Measurements from ENCODE around the gene CALHM3. TPM values are rescaled to one million over a fixed set of nuclear protein-coding genes. Genes with fewer than 3 reads are reported as not detected.

The CALHM3 gene
- total RNA-seq, 5 donors from 2014 or later (not counting 1 experiment from before 2014, with no cell fraction given), result not detected

- no peak for ATAC-seq (replicated peaks in 1 of 4)
- Mint-ChIP-seq H3K4me3 (no peak overlapping the region), H3K4me1 (peaks cover 3 to 6% (median 4%) of the 10 kb centered on the region in 3 donors), H3K36me3 (no peaks in the 10 kb centered on the region), H3K27me3 (peaks cover 5 to 12% of the 10 kb centered on the region in 2 donors), H3K9me3 (no peaks in the 10 kb centered on the region), H3K27ac (no peak overlapping the region)
- DNase-seq, result no peak
- no CpG with 5 or more reads among the region's 4 CpGs for WGBS (ENCODE audit: insufficient coverage)
- CTCF ChIA-PET, result no interaction called here
- Histone ChIP-seq H3K27me3 (replicated peaks in 1 of 2; ENCODE audit: control insufficient read depth in 2 of 2, extremely low read depth in 1 of 2, insufficient read depth in 2 of 2, low read length in 1 of 2) (peaks cover 0 to 4% of the 10 kb centered on the region in 2 experiments), H3K4me1 (ENCODE audit: control insufficient read depth in 1 of 2, extremely low read depth in 1 of 2, insufficient read depth in 2 of 2, low read length in 2 of 2) (no peaks in the 10 kb centered on the region), H3K27ac (ENCODE audit: low read length) (no peak overlapping the region), H3K9me3 (no peaks in the 10 kb centered on the region), H3K36me3 (ENCODE audit: control insufficient read depth in 2 of 2, extremely low read depth in 1 of 2, insufficient read depth in 1 of 2, low read length in 1 of 2) (no peaks in the 10 kb centered on the region), H3K4me3 (ENCODE audit: control insufficient read depth in 1 of 2, extremely low read depth in 1 of 2, low read length in 1 of 2) (no peak overlapping the region)
- POLR2A ChIA-PET, result no interaction called here
Measured at GRCh38 chr10:103519798-103520197, 40.8 kb upstream of the CALHM3 start.

- Mint-ChIP-seq H3K9me3 (no peaks in the 10 kb centered on the region), H3K36me3 (no peaks in the 10 kb centered on the region), H3K27me3 (peaks cover 5 to 9% of the 10 kb centered on the region in 2 donors), H3K4me3 (no peak overlapping the region), H3K27ac (no peak overlapping the region), H3K4me1 (peaks cover 3 to 6% (median 4%) of the 10 kb centered on the region in 3 donors)
- POLR2A ChIA-PET, result interaction anchor here in 1 of 2 donors (0.6 kb wide), 1 partner anchor 1896 kb away, joined by 5 read pairs; no protein-coding TSS in a partner anchor
- H3K4me1 ChIP-seq (ENCODE audit: control insufficient read depth in 1 of 2, extremely low read depth in 1 of 2, insufficient read depth in 2 of 2, low read length in 2 of 2), result no peaks in the 10 kb centered on the region
- no peak overlapping the region for H3K4me3 ChIP-seq (ENCODE audit: control insufficient read depth in 1 of 2, extremely low read depth in 1 of 2, low read length in 1 of 2)
- H3K27me3 ChIP-seq (replicated peaks in 1 of 2; ENCODE audit: control insufficient read depth in 2 of 2, extremely low read depth in 1 of 2, insufficient read depth in 2 of 2, low read length in 1 of 2), result peaks cover 0 to 13% of the 10 kb centered on the region in 2 experiments
- ATAC-seq (replicated peaks in 1 of 4) (no peak), DNase-seq (no peak)
- no peaks in the 10 kb centered on the region for H3K9me3 ChIP-seq
- CTCF ChIA-PET, result no interaction called here
- H3K27ac ChIP-seq (ENCODE audit: low read length), result no peak overlapping the region
- H3K36me3 ChIP-seq (ENCODE audit: control insufficient read depth in 2 of 2, extremely low read depth in 1 of 2, insufficient read depth in 1 of 2, low read length in 1 of 2), result no peaks in the 10 kb centered on the region
- WGBS (ENCODE audit: insufficient coverage), result 92% methylated on average over 4 of the region's 5 CpGs
Measured at GRCh38 chr10:103517234-103518085, 38.4 kb upstream of the CALHM3 start.

GRCh38 chr10:103514244-103514643 is 35.2 kb upstream of the CALHM3 start:
- 95% methylated on average over 4 of the region's 5 CpGs for WGBS (ENCODE audit: insufficient coverage)
- Histone ChIP-seq H3K27ac (ENCODE audit: low read length) (no peak overlapping the region), H3K4me1 (ENCODE audit: control insufficient read depth in 1 of 2, extremely low read depth in 1 of 2, insufficient read depth in 2 of 2, low read length in 2 of 2) (no peaks in the 10 kb centered on the region), H3K27me3 (replicated peaks in 1 of 2; ENCODE audit: control insufficient read depth in 2 of 2, extremely low read depth in 1 of 2, insufficient read depth in 2 of 2, low read length in 1 of 2) (peaks cover 0 to 19% of the 10 kb centered on the region in 2 experiments), H3K9me3 (no peaks in the 10 kb centered on the region), H3K4me3 (ENCODE audit: control insufficient read depth in 1 of 2, extremely low read depth in 1 of 2, low read length in 1 of 2) (no peak overlapping the region), H3K36me3 (ENCODE audit: control insufficient read depth in 2 of 2, extremely low read depth in 1 of 2, insufficient read depth in 1 of 2, low read length in 1 of 2) (no peaks in the 10 kb centered on the region)
- Mint-ChIP-seq H3K36me3 (no peaks in the 10 kb centered on the region), H3K4me1 (peaks cover 3 to 6% (median 4%) of the 10 kb centered on the region in 3 donors), H3K4me3 (no peak overlapping the region), H3K9me3 (no peaks in the 10 kb centered on the region), H3K27me3 (peaks cover 5 to 7% of the 10 kb centered on the region in 2 donors), H3K27ac (no peak overlapping the region)
- ChIA-PET CTCF (no interaction called here), POLR2A (no interaction called here)
- ATAC-seq (replicated peaks in 1 of 4) (no peak), DNase-seq (no peak)

GRCh38 chr10:103513380-103514060 is 34.5 kb upstream of the CALHM3 start:
- peaks cover 3 to 6% (median 4%) of the 10 kb centered on the region in 3 donors for H3K4me1 Mint-ChIP-seq
- no peak for DNase-seq
- ChIA-PET POLR2A (no interaction called here), CTCF (no interaction called here)
- H3K9me3 ChIP-seq, result no peaks in the 10 kb centered on the region
- H3K27ac ChIP-seq (ENCODE audit: low read length), result no peak overlapping the region
- H3K36me3 Mint-ChIP-seq, result no peaks in the 10 kb centered on the region
- no peak overlapping the region for H3K27ac Mint-ChIP-seq
- peaks cover 5 to 7% of the 10 kb centered on the region in 2 donors for H3K27me3 Mint-ChIP-seq
- no peak overlapping the region for H3K4me3 Mint-ChIP-seq
- no peak for ATAC-seq (replicated peaks in 1 of 4)
- no peaks in the 10 kb centered on the region for H3K36me3 ChIP-seq (ENCODE audit: control insufficient read depth in 2 of 2, extremely low read depth in 1 of 2, insufficient read depth in 1 of 2, low read length in 1 of 2)
- no peaks in the 10 kb centered on the region for H3K4me1 ChIP-seq (ENCODE audit: control insufficient read depth in 1 of 2, extremely low read depth in 1 of 2, insufficient read depth in 2 of 2, low read length in 2 of 2)
- no peaks in the 10 kb centered on the region for H3K9me3 Mint-ChIP-seq
- no peak overlapping the region for H3K4me3 ChIP-seq (ENCODE audit: control insufficient read depth in 1 of 2, extremely low read depth in 1 of 2, low read length in 1 of 2)
- peaks cover 0 to 24% of the 10 kb centered on the region in 2 experiments for H3K27me3 ChIP-seq (replicated peaks in 1 of 2; ENCODE audit: control insufficient read depth in 2 of 2, extremely low read depth in 1 of 2, insufficient read depth in 2 of 2, low read length in 1 of 2)
- whole genome bisulfite sequencing (ENCODE audit: insufficient coverage), result 93% methylated on average over 5 of the region's 8 CpGs

- H3K27ac Mint-ChIP-seq, result no peak overlapping the region
- no peaks in the 10 kb centered on the region for H3K4me1 ChIP-seq (ENCODE audit: control insufficient read depth in 1 of 2, extremely low read depth in 1 of 2, insufficient read depth in 2 of 2, low read length in 2 of 2)
- POLR2A ChIA-PET, result no interaction called here
- no peaks in the 10 kb centered on the region for H3K36me3 Mint-ChIP-seq
- H3K4me3 ChIP-seq (ENCODE audit: control insufficient read depth in 1 of 2, extremely low read depth in 1 of 2, low read length in 1 of 2), result no peak overlapping the region
- H3K27me3 Mint-ChIP-seq, result peaks cover 5 to 7% of the 10 kb centered on the region in 2 donors
- H3K9me3 Mint-ChIP-seq, result no peaks in the 10 kb centered on the region
- ATAC-seq (replicated peaks in 1 of 4) (no peak), DNase-seq (no peak)
- peaks cover 3 to 6% (median 4%) of the 10 kb centered on the region in 3 donors for H3K4me1 Mint-ChIP-seq
- H3K36me3 ChIP-seq (ENCODE audit: control insufficient read depth in 2 of 2, extremely low read depth in 1 of 2, insufficient read depth in 1 of 2, low read length in 1 of 2), result no peaks in the 10 kb centered on the region
- 70% methylated on average over 9 of the region's 13 CpGs for WGBS (ENCODE audit: insufficient coverage)
- H3K27ac ChIP-seq (ENCODE audit: low read length), result no peak overlapping the region
- CTCF ChIA-PET, result no interaction called here
- H3K4me3 Mint-ChIP-seq, result no peak overlapping the region
- peaks cover 0 to 31% of the 10 kb centered on the region in 2 experiments for H3K27me3 ChIP-seq (replicated peaks in 1 of 2; ENCODE audit: control insufficient read depth in 2 of 2, extremely low read depth in 1 of 2, insufficient read depth in 2 of 2, low read length in 1 of 2)
- H3K9me3 ChIP-seq, result no peaks in the 10 kb centered on the region
Measured at GRCh38 chr10:103512591-103513379, 33.7 kb upstream of the CALHM3 start.

- Mint-ChIP-seq H3K36me3 (no peaks in the 10 kb centered on the region), H3K9me3 (no peaks in the 10 kb centered on the region), H3K27me3 (peaks cover 5 to 13% of the 10 kb centered on the region in 2 donors), H3K27ac (no peak overlapping the region), H3K4me1 (peaks cover 3 to 6% (median 4%) of the 10 kb centered on the region in 3 donors), H3K4me3 (no peak overlapping the region)
- H3K9me3 ChIP-seq, result no peaks in the 10 kb centered on the region
- H3K27ac ChIP-seq (ENCODE audit: low read length), result no peak overlapping the region
- no peaks in the 10 kb centered on the region for H3K4me1 ChIP-seq (ENCODE audit: control insufficient read depth in 1 of 2, extremely low read depth in 1 of 2, insufficient read depth in 2 of 2, low read length in 2 of 2)
- ChIA-PET POLR2A (no interaction called here), CTCF (no interaction called here)
- ATAC-seq (replicated peaks in 1 of 4) (no peak), DNase-seq (no peak)
- H3K36me3 ChIP-seq (ENCODE audit: control insufficient read depth in 2 of 2, extremely low read depth in 1 of 2, insufficient read depth in 1 of 2, low read length in 1 of 2), result no peaks in the 10 kb centered on the region
- no peak overlapping the region for H3K4me3 ChIP-seq (ENCODE audit: control insufficient read depth in 1 of 2, extremely low read depth in 1 of 2, low read length in 1 of 2)
- H3K27me3 ChIP-seq (replicated peaks in 1 of 2; ENCODE audit: control insufficient read depth in 2 of 2, extremely low read depth in 1 of 2, insufficient read depth in 2 of 2, low read length in 1 of 2), result peaks cover 0 to 37% of the 10 kb centered on the region in 2 experiments
Measured at GRCh38 chr10:103512166-103512565, 33.1 kb upstream of the CALHM3 start.
